NOMO-1 (cell line): ENCODE data around the gene SCAMP1.
"Not testable (repeated sequence)": the region's sequence is repeated elsewhere in the genome, so short reads cannot be mapped to it uniquely, and the experiment has no call there.

Source experiments
- DNase-seq, 2 experiments: peaks; one replicate each; lab custom pipeline; 2025; ENCODE audit not compliant: unreplicated experiment in 2 of 2; lab: John Stamatoyannopoulos, UW

Gene SCAMP1, protein sequence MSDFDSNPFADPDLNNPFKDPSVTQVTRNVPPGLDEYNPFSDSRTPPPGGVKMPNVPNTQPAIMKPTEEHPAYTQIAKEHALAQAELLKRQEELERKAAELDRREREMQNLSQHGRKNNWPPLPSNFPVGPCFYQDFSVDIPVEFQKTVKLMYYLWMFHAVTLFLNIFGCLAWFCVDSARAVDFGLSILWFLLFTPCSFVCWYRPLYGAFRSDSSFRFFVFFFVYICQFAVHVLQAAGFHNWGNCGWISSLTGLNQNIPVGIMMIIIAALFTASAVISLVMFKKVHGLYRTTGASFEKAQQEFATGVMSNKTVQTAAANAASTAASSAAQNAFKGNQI

DNA sequence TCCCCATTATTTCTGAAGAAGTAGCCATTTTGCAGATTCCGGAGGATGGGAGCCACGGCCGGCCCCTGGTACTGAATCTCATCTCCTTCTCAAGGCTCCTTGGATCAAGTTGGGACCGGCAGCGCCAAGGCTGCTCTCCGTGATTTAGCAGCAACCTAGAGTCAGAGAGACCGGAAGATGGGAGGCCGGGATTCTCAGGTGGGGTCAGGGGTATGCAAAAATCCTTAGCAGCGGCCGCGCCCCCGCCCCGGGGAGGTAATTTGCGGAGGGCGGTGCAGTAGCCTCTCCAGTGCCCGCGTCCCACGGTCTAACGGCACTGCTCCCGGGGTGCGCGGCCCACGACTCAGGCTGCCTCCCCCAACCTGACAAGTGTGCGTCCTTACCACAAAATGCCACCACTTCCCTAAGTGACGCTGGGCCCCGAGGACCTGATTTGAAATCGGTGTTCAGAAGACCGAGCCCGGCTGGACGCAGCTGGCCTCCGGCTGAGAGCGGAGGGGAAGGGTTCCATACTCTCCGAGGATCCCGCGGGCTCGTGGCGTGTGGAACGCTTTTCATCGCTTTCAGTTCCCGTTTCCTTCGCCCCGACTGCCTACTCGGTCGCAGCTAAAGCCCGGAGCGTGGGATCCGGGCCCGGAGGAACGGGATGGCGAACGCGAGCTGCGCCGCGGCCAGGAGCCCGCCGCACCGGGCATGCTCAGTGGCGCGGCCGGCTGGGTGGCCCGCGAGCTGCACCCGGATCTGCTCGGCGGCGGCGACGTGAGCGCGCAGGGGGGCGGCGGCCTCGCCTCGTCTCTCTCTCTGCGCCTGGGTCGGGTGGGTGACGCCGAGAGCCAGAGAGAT lies at the start of gene SCAMP1:
Gene SCAMP1 (plus strand): TSS at position 787 of the 843 bp plus-strand sequence. CDS start 55 bp downstream, at position 842.
- DNase-seq, result peak; percentile 90 to 96

DNA sequence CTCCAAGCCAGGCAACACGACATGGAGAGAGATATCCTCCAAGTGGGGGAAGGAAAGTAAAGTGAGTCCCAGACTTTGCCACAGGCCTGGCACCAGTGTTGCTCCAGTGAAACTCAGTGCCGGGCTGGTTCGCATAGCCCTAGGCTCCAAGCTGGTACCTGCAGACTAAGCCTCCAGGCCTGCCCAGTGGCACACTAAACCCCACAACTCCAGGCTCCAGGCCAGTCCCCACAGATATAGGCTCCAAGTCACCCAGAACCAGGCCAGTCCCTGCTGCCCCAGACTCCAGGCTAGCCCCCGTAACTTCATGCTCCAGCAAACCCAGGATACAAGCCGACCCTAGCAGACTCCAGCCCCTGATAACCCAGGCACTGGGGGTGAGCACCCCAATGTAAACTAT lies 42.9 kb upstream of the SCAMP1 start:
- no peak for DNase-seq

DNA sequence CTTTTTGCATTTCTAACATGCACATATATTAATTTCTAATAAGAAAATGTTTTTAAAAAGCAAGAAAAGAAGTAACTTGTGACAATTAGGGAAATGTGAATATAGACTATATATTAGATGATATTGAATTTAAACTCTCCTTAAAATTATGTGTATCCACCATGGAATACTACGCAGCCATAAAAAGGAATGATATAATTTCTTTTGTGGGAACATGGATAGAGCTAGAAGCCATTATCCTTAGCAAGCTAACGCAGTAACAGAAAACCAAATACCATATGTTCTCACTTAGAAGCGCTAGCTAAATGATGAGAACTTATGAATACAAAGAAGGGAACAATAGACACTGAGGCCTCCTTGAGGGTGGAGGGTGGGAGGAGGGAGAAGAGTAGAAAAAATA lies 42.1 kb upstream of the SCAMP1 start:
- DNase-seq, result no peak

- DNase-seq, result peak in 1 of 2 experiments; percentile 26
Observed at GRCh38 chr5:78320401-78320800, 40.0 kb upstream of the SCAMP1 start.

DNA sequence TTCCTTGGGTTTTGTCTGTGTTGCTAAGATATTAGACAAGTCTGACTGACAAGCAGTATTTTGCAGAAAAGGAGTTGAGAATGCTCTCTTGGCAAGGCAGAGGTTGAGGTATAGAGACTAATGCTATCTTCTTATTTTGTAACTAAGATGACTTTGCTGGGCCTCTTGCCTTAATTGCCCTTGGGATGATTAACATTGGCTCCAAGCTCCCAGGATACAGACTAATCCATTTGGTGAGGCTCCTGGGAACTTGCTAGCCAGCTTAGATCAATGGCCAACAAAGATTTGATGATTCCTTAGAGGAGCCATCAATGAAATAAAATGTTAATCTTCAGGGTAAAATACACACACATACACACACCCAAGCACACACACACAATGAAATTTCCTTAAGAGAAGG lies 37.2 kb upstream of the SCAMP1 start:
- no peak for DNase-seq

- no peak for DNase-seq
Observed at GRCh38 chr5:78326930-78327329, 33.5 kb upstream of the SCAMP1 start.

- DNase-seq, result no peak
Observed at GRCh38 chr5:78327761-78328510, 32.5 kb upstream of the SCAMP1 start.

- no peak for DNase-seq
Observed at GRCh38 chr5:78328585-78329173, 31.7 kb upstream of the SCAMP1 start.

DNA sequence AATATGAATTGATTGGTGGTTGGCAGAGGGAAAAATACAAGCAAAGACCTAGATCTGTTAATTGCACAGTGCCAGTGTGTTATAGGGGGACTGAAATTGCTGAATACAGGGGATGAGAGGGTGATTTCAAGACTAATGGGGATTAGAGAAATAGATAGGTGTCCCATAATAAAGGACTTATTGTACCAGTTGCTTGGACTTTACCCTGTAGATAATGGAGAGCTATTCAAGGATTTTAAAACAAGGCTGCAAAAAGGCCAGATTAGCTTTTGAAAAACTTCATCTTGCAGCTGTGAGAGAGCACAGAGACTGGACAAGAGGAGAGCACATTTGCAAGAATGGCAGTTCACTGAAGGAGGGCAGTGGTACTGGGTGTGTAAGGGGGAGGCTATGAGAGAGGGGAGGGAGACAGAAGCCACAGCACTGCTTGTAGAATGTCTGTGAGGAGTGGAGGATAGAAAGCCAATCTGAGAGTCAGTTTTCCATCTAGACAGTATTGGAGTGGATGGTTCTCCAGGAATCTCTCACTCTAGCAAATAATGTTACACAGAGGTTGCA lies 28.8 kb upstream of the SCAMP1 start:
- no peak for DNase-seq

- DNase-seq, result no peak
Observed at GRCh38 chr5:78334811-78335210, 25.6 kb upstream of the SCAMP1 start.

GRCh38 chr5:78335976-78336375 lies 24.4 kb upstream of the SCAMP1 start:
- DNase-seq, result no peak

- DNase-seq, result no peak
Observed at GRCh38 chr5:78336698-78337097, 23.7 kb upstream of the SCAMP1 start.

- DNase-seq, result peak in 1 of 2 experiments; percentile 36
Observed at GRCh38 chr5:78339617-78340436, 20.6 kb upstream of the SCAMP1 start.

DNA sequence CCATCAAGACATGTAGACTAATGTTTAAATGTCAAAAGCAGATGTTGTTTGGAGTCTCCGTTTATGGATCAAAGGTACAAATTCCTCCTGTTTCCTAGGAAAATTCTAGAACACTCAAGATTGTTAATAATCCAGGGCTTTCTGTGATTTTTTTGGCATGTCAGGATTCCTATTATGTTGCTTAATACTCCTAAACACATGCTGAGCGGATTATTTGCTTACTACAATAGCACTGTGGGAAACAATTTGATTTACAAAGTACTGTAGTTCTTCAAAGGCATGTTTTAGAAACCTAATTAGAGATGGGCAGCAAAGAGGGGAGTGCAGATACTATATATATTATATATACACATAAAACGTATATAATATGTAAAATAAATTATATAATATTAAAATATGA lies 19.0 kb upstream of the SCAMP1 start:
- no peak for DNase-seq

GRCh38 chr5:78345485-78345884 lies 14.9 kb upstream of the SCAMP1 start:
- DNase-seq, result no peak

- DNase-seq, result no peak
Observed at GRCh38 chr5:78353520-78353919, 6.9 kb upstream of the SCAMP1 start.

DNA sequence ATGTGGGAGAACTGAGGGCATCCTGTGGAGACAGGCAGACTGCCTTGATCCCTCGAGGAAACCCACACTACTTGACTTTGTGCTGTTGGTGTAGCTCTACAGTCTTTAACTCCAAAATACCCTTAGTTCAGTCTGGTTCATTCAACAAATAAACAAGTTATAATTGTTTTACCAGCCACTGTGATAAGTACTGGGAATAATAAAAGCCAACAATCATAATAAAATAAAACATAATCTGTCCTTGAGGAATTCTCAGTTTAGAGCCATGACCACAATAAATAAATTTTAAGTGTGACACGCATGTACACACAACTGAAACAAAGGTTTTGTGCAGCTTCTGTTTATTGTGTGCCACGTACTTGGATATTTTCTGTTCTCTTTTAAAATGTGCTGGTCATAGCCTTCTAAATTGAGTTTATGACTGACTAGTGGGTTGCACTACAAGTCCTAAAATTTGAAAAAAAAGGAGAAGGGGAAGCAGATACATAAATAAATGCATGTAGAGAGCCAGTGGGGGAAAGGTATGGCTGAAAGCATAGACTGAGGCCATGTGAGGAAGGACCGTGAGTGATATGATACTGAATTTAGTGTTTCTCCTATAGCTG lies 6.2 kb upstream of the SCAMP1 start:
- no peak for DNase-seq

GRCh38 chr5:78355561-78355960 lies 4.9 kb upstream of the SCAMP1 start:
- no peak for DNase-seq

DNA sequence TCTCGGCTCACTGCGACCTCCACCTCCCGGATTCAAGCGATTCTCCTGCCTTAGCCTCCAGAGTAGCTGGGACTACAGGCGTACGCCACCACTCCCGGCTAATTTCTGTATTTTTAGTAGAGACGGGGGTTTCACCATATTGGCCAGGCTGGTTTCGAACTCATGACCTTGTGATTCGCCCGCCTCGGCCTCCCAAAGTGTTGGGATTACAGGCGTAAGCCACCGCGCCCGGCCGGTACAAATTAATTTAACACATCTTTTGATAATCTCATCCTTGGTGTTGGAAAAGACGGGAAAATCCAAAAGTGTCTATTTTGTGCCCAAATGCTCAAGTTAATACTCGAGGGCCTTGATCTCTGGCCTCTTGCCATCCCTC lies 974 bp upstream of the SCAMP1 start:
- not testable (repeated sequence) for DNase-seq

DNA sequence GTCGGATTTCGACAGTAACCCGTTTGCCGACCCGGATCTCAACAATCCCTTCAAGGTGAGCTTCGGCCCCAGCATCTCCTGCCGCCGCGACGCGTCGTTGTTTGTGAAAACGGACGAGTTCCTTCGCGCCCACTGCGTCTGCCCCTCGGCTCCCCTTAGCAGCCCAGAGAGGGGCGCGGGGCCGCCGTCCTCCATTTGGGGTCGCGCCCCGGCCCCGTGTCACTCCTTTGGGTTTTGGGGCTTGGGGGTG lies 182 bp downstream of the SCAMP1 start:
- no peak for DNase-seq
